HEK293 (cell line): ENCODE results near the gene DACT2.

Experiments
- CTCF ChIA-PET: fragments of 350-600 bp; formaldehyde crosslinking; extraction: SDS; loops from one replicate; lab custom pipeline; 2021; ENCODE audit warnings: antibody characterized with exemption; lab: Yijun Ruan, JAX
- POLR2A ChIA-PET: fragments of 300-600 bp; formaldehyde crosslinking; extraction: SDS; loops from one replicate; lab custom pipeline; 2020; ENCODE audit warnings: antibody characterized with exemption, inconsistent platforms; lab: Yijun Ruan, JAX
- H3K27ac ChIP-seq: fragments of 200-500 bp; sonication (Bioruptor generic); 2 replicates; pipeline ENCODE4 v1.5.1; 2014; ENCODE audit warnings: low read depth, low read length, control low read depth, inconsistent platforms; ENCODE audit errors: extremely low read depth
- H3K36me3 ChIP-seq, 2 experiments: fragments of 200-500 bp in 1 of 2; sonication (Bioruptor generic) in 1 of 2; 1 replicate in 1 of 2; 2 replicates in 1 of 2; pipeline ENCODE4 v1.5.1; 2014 to 2017; ENCODE audit warnings: inconsistent platforms in 2 of 2, low read length in 2 of 2; ENCODE audit not compliant: control insufficient read depth in 2 of 2, insufficient read depth in 1 of 2
- H3K4me1 ChIP-seq: fragments of 200-500 bp; sonication (Bioruptor generic); 2 replicates; pipeline ENCODE4 v1.5.1; 2014; ENCODE audit warnings: mild to moderate bottlenecking, low read length, inconsistent platforms; ENCODE audit not compliant: control insufficient read depth, insufficient read depth
- H3K4me3 ChIP-seq: 2 replicates; pipeline ENCODE4 v1.5.1; 2011; ENCODE audit warnings: low read depth, mild to moderate bottlenecking, control low read depth, low read length, moderate library complexity
- H3K9me3 ChIP-seq: fragments of 200-500 bp; sonication (Bioruptor generic); 2 replicates; pipeline ENCODE4 v1.5.1; 2014; ENCODE audit warnings: low read depth, low read length, inconsistent platforms; ENCODE audit not compliant: control insufficient read depth, insufficient read depth
- MZF1 ChIP-seq: fragments of 450-650 bp; formaldehyde crosslinking; IDR thresholded peaks from 2 replicates; pipeline ENCODE4 v1.5.1; 2017; ENCODE audit warnings: missing biosample characterization, missing genetic modification characterization, borderline replicate concordance
- REPIN1 ChIP-seq: fragments of 450-650 bp; formaldehyde crosslinking; IDR thresholded peaks from 2 replicates; pipeline ENCODE4 v1.5.1; 2017; ENCODE audit warnings: missing biosample characterization, missing genetic modification characterization, low read depth
- REST ChIP-seq: fragments of 450-650 bp; formaldehyde crosslinking; IDR thresholded peaks from 2 replicates; pipeline ENCODE4 v1.5.1; 2016; ENCODE audit warnings: missing biosample characterization, missing genetic modification characterization
- SP3 ChIP-seq: fragments of 450-650 bp; formaldehyde crosslinking; IDR thresholded peaks from 2 replicates; pipeline ENCODE4 v1.5.1; 2016; ENCODE audit warnings: missing biosample characterization, missing genetic modification characterization
- ZBTB20 ChIP-seq: fragments of 450-650 bp; formaldehyde crosslinking; IDR thresholded peaks from 2 replicates; pipeline ENCODE4 v1.5.1; 2016; ENCODE audit warnings: missing biosample characterization, missing genetic modification characterization
- ZFP3 ChIP-seq: fragments of 450-650 bp; formaldehyde crosslinking; IDR thresholded peaks from 2 replicates; pipeline ENCODE4 v1.5.1; 2016; ENCODE audit warnings: low read depth, missing biosample characterization, missing genetic modification characterization
- ZFP41 ChIP-seq: fragments of 450-650 bp; formaldehyde crosslinking; IDR thresholded peaks from 2 replicates; pipeline ENCODE4 v1.5.1; 2016; ENCODE audit warnings: missing biosample characterization, missing genetic modification characterization, borderline replicate concordance
- ZNF26 ChIP-seq: fragments of 450-650 bp; formaldehyde crosslinking; IDR thresholded peaks from 2 replicates; pipeline ENCODE4 v1.5.1; 2016; ENCODE audit warnings: missing biosample characterization, missing genetic modification characterization
- ZNF266 ChIP-seq: fragments of 450-650 bp; formaldehyde crosslinking; IDR thresholded peaks from 2 replicates; pipeline ENCODE4 v1.5.1; 2016; ENCODE audit warnings: missing biosample characterization, missing genetic modification characterization, low read depth
- ZNF37A ChIP-seq: fragments of 450-650 bp; IDR thresholded peaks from 2 replicates; pipeline ENCODE4 v1.5.1; 2018; ENCODE audit warnings: missing biosample characterization, missing genetic modification characterization
- ZNF416 ChIP-seq: fragments of 450-650 bp; formaldehyde crosslinking; IDR thresholded peaks from 2 replicates; pipeline ENCODE4 v1.5.1; 2016; ENCODE audit warnings: missing biosample characterization, missing genetic modification characterization
- ZNF521 ChIP-seq: fragments of 450-650 bp; formaldehyde crosslinking; IDR thresholded peaks from 2 replicates; pipeline ENCODE4 v1.5.1; 2017; ENCODE audit warnings: missing biosample characterization, mild to moderate bottlenecking, missing genetic modification characterization
- ZNF558 ChIP-seq: fragments of 450-650 bp; formaldehyde crosslinking; IDR thresholded peaks from 2 replicates; pipeline ENCODE4 v1.5.1; 2016; ENCODE audit warnings: missing biosample characterization, missing genetic modification characterization
- ZNF776 ChIP-seq: fragments of 450-650 bp; formaldehyde crosslinking; IDR thresholded peaks from 2 replicates; pipeline ENCODE4 v1.5.0; 2017; ENCODE audit warnings: missing biosample characterization, missing genetic modification characterization, borderline replicate concordance
- ZNF837 ChIP-seq: fragments of 450-650 bp; formaldehyde crosslinking; IDR thresholded peaks from 2 replicates; pipeline ENCODE4 v1.5.1; 2016; ENCODE audit warnings: missing biosample characterization, missing genetic modification characterization
- ZXDB ChIP-seq: fragments of 450-650 bp; formaldehyde crosslinking; IDR thresholded peaks from 2 replicates; pipeline ENCODE4 v1.5.1; 2016; ENCODE audit warnings: missing biosample characterization, missing genetic modification characterization
- TF ChIP-seq, protein P1 (sequence below): fragments of 450-650 bp; IDR thresholded peaks from 2 replicates; pipeline ENCODE4 v1.5.1; 2018; ENCODE audit warnings: missing biosample characterization, mild to moderate bottlenecking, missing genetic modification characterization
- TF ChIP-seq, protein P2 (sequence below): fragments of 450-650 bp; formaldehyde crosslinking; IDR thresholded peaks from 2 replicates; pipeline ENCODE4 v1.5.1; 2017; ENCODE audit warnings: missing biosample characterization, missing genetic modification characterization

Gene DACT2

DNA sequence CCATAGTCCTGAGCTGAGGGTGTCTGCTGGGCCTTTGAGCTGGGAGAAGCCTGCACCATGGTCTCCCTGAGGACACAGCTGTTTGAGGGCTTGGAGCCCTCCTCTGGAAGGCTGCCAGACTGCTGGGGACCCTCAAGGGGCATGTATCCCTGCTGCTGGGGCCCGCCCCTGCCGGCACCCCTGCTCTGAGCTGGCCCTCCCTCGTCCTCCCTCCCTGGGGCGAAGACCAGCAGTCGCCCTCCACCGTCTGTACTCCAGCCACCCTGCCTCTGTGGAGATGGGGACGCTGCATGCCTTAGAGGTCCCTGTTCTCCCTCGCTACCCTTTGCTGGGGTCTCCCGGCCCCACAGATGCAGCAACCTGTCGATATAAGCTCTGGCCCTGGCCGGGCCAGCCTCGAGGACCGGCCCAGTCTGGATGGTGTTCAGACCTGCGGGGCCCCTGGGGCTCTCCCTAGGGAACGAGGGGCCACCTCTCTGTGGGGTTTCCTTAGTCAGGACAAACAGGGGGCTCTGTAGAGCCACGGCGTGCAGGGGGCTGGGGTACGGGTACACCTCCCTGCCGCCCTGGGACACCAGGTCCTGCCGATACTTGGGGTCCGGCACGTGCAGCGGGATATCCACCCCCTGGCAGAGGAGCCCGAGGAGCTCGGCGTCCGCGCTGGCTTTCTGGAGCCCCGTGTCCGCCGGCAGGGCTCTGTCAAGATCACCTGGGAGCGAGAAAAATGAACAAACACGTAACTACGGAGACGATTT is 11.0 kb downstream of the DACT2 start (continued):
- TF ChIP-seq ZFP41 (tag by site-specific recombination), result no peak
- no peak for TF ChIP-seq ZNF266 (tag by site-specific recombination)
- no peak for TF ChIP-seq REPIN1 (tag by site-specific recombination)
- no peak for TF ChIP-seq ZXDB (tag by site-specific recombination)

DNA sequence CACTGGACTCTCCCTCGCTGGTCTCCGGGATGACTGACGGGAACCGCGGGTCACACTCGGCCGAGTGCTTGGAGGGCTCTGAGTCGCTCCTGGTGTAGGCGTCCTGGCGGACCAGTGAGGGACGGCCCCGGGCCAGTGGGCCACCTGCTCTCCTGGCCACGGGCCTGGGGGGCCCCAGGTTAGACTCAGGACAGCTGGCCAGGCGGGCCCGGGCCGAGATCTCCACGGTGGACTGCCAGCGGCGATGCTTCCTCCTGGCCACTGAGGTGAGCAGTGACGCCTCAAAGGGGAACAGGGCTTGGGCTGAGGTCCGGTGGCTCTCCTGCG is 11.9 kb downstream of the DACT2 start:
- POLR2A ChIA-PET, result no interaction called here
- Histone ChIP-seq H3K4me3 (no peak overlapping the region), H3K4me1 (peaks cover 4% of the 10 kb centered on the region; the same call in 1 of the 2 replicates), H3K27ac (no peak overlapping the region), H3K36me3 (no peaks in the 10 kb centered on the region), H3K9me3 (no peaks in the 10 kb centered on the region)
- CTCF ChIA-PET, result no interaction called here
- TF ChIP-seq ZNF837 (no peak), ZBTB20 (tag by site-specific recombination) (no peak), SP3 (tag by site-specific recombination) (no peak), ZNF521 (tag by site-specific recombination) (no peak), ZNF26 (no peak), ZNF416 (tag by site-specific recombination) (no peak), ZNF37A (tag by site-specific recombination) (no peak), REST (tag by site-specific recombination) (no peak), ZFP3 (tag by site-specific recombination) (no peak), ZNF776 (tag by site-specific recombination) (no peak), ZNF558 (tag by site-specific recombination) (no peak), MZF1 (tag by site-specific recombination) (no peak)
- TF ChIP-seq, protein P1, sequence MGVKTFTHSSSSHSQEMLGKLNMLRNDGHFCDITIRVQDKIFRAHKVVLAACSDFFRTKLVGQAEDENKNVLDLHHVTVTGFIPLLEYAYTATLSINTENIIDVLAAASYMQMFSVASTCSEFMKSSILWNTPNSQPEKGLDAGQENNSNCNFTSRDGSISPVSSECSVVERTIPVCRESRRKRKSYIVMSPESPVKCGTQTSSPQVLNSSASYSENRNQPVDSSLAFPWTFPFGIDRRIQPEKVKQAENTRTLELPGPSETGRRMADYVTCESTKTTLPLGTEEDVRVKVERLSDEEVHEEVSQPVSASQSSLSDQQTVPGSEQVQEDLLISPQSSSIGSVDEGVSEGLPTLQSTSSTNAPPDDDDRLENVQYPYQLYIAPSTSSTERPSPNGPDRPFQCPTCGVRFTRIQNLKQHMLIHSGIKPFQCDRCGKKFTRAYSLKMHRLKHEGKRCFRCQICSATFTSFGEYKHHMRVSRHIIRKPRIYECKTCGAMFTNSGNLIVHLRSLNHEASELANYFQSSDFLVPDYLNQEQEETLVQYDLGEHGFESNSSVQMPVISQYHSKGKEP (tag by site-specific recombination), result no peak
- TF ChIP-seq, protein P2, sequence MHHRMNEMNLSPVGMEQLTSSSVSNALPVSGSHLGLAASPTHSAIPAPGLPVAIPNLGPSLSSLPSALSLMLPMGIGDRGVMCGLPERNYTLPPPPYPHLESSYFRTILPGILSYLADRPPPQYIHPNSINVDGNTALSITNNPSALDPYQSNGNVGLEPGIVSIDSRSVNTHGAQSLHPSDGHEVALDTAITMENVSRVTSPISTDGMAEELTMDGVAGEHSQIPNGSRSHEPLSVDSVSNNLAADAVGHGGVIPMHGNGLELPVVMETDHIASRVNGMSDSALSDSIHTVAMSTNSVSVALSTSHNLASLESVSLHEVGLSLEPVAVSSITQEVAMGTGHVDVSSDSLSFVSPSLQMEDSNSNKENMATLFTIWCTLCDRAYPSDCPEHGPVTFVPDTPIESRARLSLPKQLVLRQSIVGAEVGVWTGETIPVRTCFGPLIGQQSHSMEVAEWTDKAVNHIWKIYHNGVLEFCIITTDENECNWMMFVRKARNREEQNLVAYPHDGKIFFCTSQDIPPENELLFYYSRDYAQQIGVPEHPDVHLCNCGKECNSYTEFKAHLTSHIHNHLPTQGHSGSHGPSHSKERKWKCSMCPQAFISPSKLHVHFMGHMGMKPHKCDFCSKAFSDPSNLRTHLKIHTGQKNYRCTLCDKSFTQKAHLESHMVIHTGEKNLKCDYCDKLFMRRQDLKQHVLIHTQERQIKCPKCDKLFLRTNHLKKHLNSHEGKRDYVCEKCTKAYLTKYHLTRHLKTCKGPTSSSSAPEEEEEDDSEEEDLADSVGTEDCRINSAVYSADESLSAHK (tag by site-specific recombination), result no peak
